ENCODE data around the gene CC2D2A.
"Not testable (repeated sequence)": the region's sequence is repeated elsewhere in the genome, so short reads cannot be mapped to it uniquely, and the experiment has no call there.

The CC2D2A gene

GRCh38 chr4:15516494-15516893, 46.8 kb downstream of the CC2D2A start:
- DNase-seq (ENCODE audit: low read depth in 2 of 2): no peak

GRCh38 chr4:15517681-15518080, 48.0 kb downstream of the CC2D2A start:
- DNase-seq (ENCODE audit: low read depth in 2 of 2): not testable (repeated sequence)

- DNase-seq (ENCODE audit: low read depth in 2 of 2): peak; percentile 16 to 28
Measured at GRCh38 chr4:15521442-15522039, 51.9 kb downstream of the CC2D2A start.

- DNase-seq (ENCODE audit: low read depth in 2 of 2): no peak
Measured at GRCh38 chr4:15525080-15525479, 55.4 kb downstream of the CC2D2A start.

DNA sequence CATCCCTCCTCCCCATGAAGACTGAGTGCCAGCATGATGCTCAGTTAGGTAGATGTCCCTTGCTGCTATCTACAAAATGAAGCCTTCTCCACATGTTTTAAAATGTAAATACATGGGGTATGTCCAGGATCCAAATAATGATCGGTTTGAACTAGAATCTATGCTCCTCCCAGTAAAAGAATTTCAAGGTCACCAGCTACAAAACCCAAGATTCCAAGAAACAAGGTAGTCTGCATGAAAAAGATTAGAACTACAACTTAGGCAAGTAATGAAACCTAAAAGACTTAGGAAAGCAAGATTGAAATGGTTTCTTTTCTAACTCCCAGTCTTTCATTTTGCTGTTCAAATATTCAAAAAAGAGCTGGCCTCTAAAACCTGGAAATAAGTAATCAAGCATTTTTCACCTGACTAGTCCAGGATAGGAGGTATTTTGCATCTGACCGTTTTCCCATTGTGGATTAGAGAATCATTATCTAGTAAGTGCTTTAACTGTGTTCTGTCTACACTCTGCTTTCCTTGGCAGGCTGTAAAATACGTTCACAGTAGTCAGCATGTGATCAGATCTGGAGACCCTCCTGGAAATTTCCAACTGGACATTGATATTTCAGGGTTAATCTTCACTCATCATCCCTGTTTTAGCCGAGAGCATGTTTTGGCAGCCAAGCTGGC, 57.4 kb downstream of the CC2D2A start:
- DNase-seq (ENCODE audit: low read depth in 2 of 2): no peak

DNA sequence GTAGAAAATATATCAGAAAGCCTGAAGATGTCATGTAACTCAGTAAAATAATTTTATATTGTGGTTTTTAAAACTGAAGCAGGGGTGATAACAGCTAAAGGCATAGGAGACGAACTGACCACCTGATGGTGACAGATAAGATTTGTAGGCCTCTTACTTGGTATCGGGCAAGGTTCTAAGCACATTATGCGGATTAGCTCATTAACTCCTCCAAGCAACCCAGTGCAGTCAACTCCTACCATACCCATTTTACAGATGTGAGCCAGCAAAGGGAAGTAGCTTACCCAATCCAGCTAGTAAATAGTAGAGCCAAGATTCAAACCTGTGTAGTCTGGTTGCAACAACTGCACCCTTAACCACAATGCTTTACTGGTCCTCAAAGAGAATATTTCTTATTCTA, 62.1 kb downstream of the CC2D2A start:
- DNase-seq (ENCODE audit: low read depth in 2 of 2): no peak

DNA sequence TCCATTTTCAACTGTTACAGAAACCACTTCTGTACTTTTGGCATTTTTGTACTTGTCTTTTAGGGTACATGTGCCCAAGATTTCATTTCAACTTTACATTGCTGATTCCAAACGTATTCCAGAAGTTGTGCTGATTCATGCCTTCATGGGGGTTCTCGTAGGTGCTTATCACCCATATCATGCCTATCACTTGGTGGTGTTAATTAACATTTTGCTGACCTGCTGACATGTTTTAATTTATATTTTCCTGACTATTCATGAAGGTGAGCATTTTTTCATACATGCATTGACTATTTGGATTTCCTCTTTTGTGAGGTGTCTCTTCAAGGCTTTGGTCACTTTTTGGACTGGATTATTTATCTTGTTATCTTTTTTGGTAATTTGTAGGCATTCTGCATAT, 64.1 kb downstream of the CC2D2A start:
- DNase-seq (ENCODE audit: low read depth in 2 of 2): no peak

- no peak for DNase-seq (ENCODE audit: low read depth in 2 of 2)
Measured at GRCh38 chr4:15535599-15535998, 65.9 kb downstream of the CC2D2A start.

- no peak for DNase-seq (ENCODE audit: low read depth in 2 of 2)
Measured at GRCh38 chr4:15536552-15537499, 67.1 kb downstream of the CC2D2A start.

GRCh38 chr4:15541941-15542340, 72.3 kb downstream of the CC2D2A start:
- no peak for DNase-seq (ENCODE audit: low read depth in 2 of 2)

- no peak for DNase-seq (ENCODE audit: low read depth in 2 of 2)
Measured at GRCh38 chr4:15542760-15543159, 73.1 kb downstream of the CC2D2A start.

DNA sequence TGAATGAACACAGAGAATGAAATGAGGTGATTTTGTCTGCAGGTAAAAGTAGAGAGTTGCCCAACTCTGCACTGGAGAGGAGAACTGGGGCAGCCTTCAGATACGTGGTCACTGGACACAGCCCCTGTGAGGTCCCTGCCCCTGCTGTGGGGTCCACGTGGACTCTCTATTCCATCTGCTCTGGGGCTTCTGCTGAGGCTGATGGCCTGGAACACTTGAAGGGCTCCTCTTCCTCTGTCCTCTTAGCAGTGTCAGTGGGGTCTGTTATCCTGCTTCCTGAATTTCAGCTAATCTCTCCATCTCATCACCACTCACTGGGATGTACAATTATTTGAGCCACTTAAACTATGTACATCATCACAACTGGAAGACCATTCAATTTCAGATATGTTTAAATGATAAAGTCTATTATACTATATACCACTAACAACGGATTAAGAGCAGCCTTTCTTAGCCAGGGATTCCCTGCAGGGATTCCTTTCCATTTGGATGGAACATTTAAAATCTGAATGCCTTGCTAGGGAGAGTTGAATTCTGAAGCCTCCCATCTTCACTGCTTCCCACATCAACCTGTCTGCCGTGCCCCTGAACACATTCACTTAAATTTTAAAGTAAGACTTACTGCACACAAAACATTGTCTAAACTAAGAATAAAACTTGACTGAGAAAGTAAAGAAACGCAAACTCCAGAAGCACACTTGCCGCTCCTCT, 74.0 kb downstream of the CC2D2A start:
- DNase-seq (ENCODE audit: low read depth in 2 of 2): no peak

DNA sequence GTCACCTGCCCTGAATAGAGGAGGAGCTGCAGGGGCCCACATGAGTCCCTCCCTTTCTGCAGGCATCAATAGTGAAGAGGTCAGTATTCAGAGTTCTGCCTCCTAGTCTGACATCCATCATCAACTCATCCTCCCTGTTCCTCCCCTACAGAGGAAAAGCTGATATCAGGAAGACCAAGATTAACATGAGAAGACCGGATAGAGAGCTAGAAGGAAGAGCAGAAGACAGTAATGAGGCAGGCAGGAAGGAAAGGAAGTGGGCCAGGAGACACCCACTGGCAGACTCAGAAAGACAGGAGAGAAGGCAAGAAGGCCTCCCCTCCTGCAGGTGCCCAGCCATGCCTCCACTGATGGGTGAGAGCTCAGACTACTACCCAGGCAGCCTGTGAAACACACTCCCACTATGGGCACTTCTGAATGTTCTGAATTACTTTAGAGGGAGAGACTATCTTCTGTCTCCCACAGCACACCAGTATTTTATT, 74.6 kb downstream of the CC2D2A start:
- no peak for DNase-seq (ENCODE audit: low read depth in 2 of 2)

GRCh38 chr4:15545371-15545770, 75.7 kb downstream of the CC2D2A start:
- no peak for DNase-seq (ENCODE audit: low read depth in 2 of 2)

- no peak for DNase-seq (ENCODE audit: low read depth in 2 of 2)
Measured at GRCh38 chr4:15547392-15547791, 77.7 kb downstream of the CC2D2A start.

GRCh38 chr4:15550491-15550890, 80.8 kb downstream of the CC2D2A start:
- no peak for DNase-seq (ENCODE audit: low read depth in 2 of 2)

GRCh38 chr4:15551740-15552446, 82.2 kb downstream of the CC2D2A start:
- DNase-seq (ENCODE audit: low read depth in 2 of 2): no peak

DNA sequence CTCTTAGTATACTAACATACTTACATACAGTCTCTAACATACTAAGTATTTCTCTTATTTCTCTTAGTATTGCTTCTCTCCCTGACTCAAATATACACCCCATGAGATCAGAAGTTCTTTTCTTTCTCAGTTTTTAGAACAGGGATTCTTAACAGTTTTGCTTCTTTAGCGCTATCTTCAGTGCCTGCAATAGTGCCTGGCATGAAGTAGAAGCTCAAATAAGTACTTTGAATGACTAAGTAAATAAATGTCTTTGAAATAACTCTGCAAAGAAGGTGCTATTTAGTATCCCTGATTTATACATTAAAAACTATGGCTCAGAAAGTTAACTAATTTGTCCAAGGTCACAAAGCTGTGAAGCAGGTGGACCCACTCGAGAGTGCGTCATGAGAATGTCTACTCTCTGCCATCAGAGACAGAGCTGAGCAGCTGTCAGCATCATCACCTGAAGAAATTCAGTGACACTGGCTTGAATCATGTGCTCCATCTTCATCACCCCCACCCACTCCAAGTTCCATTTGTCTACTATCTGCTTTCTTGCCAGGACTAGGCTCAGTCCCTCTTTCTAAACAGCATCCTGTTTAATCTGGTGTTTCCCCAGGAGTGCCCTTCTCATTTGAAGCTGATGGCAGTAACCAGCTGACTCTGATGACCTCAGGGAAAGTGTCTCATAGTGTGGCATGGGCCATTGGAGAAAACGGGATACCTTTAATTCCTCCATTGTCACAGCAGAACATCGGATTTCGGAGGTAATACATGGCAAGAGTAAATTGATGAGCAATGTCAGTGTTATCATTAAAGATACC, 83.1 kb downstream of the CC2D2A start:
- no peak for DNase-seq (ENCODE audit: low read depth in 2 of 2)

GRCh38 chr4:15556511-15557092, 86.9 kb downstream of the CC2D2A start:
- DNase-seq (ENCODE audit: low read depth in 2 of 2): no peak
